HG03135 (cell line): ENCODE measurements around the gene CHRD.
"Not testable (repeated sequence)": the region's sequence is repeated elsewhere in the genome, so short reads cannot be mapped to it uniquely, and the experiment has no call there.

Experiments used
- ATAC-seq: cut with Tn5 transposase; IDR thresholded peaks from one replicate; pipeline ENCODE4 v1.9.1; 2021; ENCODE audit warnings: mild to moderate bottlenecking, moderate library complexity; ENCODE audit not compliant: unreplicated experiment

The CHRD gene

DNA sequence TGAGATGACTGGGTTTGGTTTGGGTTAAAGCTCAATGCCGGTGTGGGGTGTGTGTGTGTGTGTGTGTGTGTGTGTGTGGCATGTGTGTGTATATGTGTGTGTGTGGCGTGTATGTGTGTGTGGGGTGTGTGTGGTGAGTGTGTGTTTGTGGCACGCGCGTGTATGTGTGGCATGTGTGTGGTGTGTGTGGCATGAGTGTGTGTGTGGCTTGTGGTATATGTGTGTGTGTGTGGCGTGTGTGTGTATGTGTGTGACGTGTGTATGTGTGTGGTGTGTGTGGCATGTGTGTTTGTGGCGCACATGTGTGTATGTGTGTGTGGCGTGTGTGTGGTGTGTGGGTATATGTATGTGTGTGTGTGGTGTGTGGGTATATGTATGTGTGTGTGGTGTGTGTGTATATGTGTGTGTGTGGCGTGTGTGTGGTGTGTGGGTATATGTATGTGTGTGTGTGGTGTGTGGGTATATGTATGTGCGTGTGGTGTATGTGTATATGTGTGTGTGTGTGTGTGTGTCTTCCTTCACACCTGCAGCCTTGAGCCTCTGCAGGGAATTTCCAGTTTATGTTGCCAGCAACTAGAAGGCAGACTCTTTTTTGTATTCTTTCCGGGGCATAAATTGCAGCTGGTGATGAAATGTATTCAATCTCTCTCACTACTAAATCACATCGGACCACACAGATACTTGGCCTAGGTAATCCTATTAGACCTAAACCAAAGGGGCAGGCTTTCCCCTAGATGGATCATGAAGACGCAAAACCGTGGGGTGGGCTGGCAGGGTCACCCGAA lies 34.8 kb downstream of the CHRD start:
- no peak for ATAC-seq

DNA sequence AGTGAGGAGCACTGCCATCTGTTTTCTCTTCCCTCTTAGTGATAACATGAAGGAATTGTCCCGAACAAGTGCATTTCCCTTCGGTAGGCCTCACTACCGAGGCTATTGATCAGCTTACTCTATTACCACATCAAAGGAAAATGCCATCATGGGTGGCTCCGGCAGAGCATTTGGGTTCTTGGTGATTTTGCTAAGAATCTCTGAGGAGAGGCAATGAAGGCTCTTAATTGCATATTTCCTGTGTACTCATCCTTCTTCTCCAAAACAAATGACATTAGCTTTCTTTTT lies 35.3 kb downstream of the CHRD start:
- ATAC-seq, result no peak

DNA sequence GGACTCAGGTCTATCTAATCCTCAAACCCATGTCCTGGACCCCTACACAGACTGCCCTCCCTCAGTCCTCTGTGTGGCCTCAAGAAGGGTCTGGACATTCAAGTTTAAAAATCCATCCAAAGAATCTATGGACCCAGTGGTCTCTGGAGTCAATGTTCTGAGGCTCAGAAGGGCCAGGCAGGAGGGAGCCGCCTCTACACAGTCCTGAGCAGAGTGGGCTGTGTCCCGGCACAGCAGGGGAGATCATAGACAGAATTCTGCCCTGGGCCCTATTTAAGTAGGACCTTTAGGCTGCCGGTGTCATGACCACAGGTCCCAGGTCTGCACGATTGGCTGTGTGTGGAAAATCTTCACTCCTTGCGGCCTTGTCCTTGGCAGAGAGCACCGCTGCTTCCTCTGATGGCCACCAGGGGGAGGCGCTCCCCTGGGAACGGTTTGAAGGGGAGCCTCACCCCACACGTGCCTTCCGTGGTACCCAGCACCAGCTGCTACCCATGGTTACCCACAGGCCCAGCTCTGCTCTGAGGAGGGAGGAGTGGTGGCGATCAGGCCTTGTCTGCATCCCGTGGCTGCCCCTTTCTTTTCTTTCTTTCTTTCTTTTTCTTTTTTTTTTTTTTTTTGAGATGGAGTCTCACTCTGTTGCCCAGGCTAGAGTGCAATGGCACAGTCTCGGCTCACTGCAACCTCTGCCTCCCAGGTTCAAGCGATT lies 37.9 kb downstream of the CHRD start:
- no peak for ATAC-seq

DNA sequence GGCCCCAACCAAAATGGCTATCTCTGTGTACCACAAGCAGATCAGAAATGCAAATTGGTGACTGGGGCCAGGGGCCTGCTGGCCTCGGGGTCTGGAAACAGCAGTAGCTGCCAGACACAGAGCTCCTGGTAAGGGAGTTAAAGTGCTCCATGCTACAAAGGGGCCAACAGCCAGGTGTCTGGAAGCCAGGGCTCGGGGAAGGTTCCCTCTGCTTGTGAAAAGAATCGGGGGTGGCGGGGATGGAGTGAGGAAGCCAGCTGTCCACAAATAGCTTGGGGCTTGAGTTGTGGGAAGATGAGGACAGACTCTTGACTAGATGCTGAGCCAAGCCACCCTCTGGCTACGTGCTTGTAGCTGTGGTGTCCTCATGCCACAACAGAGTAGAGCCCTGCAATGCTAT lies 39.3 kb downstream of the CHRD start:
- no peak for ATAC-seq

DNA sequence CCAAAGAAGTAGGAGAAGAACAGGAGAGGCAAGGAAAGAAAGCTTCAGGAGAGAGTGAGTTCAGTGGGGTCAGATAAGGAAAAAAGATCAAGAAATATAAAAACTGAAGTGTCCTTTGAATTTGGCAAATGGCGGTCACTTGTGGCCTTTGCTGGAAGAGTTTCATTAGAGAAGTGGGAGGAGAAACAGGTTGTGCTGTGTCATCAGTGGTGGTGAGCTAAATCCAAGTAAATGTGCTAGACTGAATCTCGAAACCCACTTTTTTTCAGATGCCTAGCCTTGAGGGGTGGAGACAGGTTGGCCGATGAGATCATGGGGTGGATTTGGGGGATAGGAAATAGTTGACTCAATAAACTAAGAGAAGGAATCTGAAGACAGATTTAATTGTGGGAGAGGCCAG lies 43.7 kb downstream of the CHRD start:
- ATAC-seq, result no peak

DNA sequence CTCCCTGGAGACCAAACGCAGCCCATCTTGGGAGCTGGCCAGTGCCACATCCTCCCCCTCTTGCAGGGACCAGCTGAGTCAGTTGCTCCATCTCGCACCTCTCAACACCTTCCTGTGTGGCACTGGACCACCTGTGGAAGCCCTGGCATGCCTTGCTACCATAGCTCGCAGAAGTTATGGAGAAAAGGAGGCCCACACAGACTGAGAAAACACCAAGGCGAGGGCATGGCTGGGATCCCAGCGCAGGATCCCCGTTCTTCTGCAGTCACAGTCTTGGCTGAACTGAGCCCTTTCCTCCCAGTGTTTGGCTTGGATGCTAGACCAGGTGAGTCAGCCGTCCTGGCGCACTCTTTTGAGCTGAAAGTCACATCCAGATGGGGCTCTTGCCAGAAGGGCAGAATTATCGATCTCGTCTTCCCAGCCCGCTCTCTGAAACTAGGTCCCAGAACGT lies 46.9 kb downstream of the CHRD start:
- ATAC-seq, result no peak

DNA sequence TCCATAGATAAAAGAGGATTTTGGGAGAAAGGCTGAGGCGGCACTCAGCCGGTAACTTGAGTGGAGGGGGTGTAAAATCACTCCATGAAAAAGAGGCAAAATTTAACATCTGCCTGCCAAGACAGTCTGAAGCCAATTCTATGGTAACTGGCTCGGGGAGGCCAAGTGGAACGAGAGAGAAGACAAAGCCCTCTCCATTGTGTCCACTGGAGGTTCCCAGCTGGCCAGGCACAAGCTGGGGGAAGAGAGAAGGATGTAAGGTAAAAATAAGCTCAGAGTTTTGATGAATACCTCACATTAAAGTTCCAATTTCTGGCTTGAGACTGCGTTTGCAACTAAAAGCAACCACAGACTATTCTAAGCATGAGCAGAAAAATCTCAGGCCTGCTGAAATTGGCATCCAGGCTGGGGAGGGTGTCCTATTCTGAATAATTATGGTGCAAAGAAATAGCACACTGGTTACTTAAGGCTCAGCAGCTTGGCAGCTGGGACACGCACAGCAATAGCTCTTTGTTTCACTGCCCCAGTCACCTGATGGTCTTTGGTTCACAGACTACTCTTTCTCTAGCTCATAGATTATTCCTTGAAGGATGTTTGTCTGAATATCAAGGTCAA lies 48.8 kb downstream of the CHRD start:
- ATAC-seq, result no peak

DNA sequence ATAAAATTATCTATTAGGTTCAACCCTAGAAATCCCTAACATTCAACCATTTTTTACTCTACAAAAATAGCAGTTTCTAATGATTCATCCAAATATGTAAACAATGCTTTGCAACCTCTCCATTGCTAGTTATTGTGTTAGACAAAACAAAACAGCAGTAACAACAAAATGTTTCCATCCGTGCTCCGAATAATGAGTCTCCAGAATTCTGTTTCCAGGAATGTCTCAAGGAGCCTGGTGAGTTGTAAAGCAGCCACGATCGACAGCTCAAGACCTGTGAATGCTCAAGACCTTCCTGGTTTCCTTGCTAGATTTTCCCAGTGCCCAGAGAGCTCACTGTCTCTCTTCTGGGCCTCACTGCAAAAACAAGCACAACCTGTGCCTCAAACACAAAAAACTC lies 49.9 kb downstream of the CHRD start:
- ATAC-seq, result no peak

DNA sequence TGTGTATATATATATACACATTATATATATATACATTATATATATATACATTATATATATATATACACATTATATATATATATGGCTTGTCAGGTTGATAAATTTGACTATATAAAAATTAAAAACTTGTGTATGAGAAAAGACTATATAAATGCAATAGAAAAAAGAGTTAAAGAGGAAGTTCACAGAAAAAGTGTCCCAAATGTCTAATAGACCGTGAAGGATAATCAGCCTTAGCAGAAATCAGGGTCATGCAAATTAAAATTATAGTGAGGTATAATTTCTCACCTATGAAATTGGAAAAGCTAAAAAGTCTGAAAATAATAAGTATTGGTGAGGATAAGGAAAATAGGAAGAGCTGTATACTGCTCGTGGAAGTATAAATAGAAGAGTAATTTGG lies 51.1 kb downstream of the CHRD start:
- ATAC-seq, result no peak

DNA sequence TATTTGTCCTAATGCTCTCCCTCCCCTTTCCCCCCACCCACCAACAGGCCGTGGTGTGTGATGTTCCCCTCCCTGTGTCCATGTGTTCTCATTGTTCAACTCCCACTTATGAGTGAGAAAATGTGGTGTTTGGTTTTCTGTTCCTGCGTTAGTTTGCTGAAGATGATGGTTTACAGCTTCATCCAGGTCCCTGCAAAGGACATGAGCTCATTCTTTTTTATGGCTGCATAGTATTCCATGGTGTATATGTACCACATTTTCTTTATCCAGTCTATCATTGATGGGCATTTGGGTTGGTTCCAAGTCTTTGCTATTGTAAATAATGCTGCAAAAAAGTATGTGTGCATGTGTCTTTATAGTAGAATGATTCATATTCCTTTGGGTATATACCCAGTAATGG lies 53.3 kb downstream of the CHRD start:
- ATAC-seq, result not testable (repeated sequence)

DNA sequence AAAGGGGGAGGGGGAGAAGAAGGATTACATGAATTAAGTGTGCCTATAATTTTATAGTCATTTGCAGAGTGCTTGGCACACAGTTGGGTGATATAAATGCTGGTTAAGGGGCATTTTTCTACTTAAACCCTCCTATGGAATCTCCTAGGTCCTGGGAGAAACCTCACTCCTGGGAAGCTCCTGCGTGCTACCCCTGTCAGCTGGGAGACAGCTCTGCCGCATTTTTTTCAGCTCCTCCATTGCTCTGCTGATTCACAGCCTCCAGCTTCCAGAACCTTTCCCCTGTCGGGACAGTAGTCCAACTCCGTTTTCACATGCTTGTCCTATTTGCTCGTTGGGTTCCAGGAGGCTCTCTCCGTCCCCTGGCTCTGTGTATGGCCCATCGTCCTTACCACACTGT lies 59.2 kb downstream of the CHRD start:
- ATAC-seq, result no peak
